Naive thymus-derived CD4-positive, alpha-beta T cell (primary cell): ENCODE measurements around the gene MRM3. TPM values are rescaled to one million over a fixed set of nuclear protein-coding genes. Genes with fewer than 3 reads are reported as not detected.
"Not testable (repeated sequence)": the region's sequence is repeated elsewhere in the genome, so short reads cannot be mapped to it uniquely, and the experiment has no call there.

Experiments used
- ATAC-seq: fragments of 150-1000 bp; cut with Tn5 transposase; 2 replicates; pipeline ENCODE4 v1.10.0; 2021; ENCODE audit warnings: mild to moderate bottlenecking, moderate library complexity
- CTCF ChIA-PET: fragments of 350-600 bp; sonication (Branson Sonifier 250); formaldehyde crosslinking; loops from one replicate; lab custom pipeline; 2021; ENCODE audit warnings: antibody characterized with exemption; lab: Charles Lee
- POLR2A ChIA-PET: fragments of 350-600 bp; sonication (Branson Sonifier 250); formaldehyde crosslinking; loops from one replicate; lab custom pipeline; 2021; ENCODE audit warnings: antibody characterized with exemption, inconsistent platforms; lab: Charles Lee
- DNase-seq, 9 donors: peaks; one replicate each; pipeline versions ENCODE4 v3.0.0 to v3.0.0-alpha.2; 2020 to 2022; ENCODE audit warnings: mixed read lengths in 1 of 9
- H3K27ac ChIP-seq: one replicate; pipeline ENCODE4 v1.7.0; 2013; ENCODE audit warnings: mild to moderate bottlenecking, low read depth, low read length, moderate library complexity
- H3K27me3 ChIP-seq, 2 donors: one replicate each; pipeline ENCODE4 v1.7.0; 2013; ENCODE audit warnings: low read length in 2 of 2, mild to moderate bottlenecking in 2 of 2, moderate library complexity in 2 of 2; ENCODE audit not compliant: control insufficient read depth in 2 of 2, insufficient read depth in 2 of 2
- H3K36me3 ChIP-seq, 3 experiments: 1 replicate in 2 of 3; 2 replicates in 1 of 3; pipeline ENCODE4 v1.7.0; 2013; ENCODE audit warnings: low read length in 3 of 3, mild to moderate bottlenecking in 3 of 3, moderate library complexity in 1 of 3; ENCODE audit not compliant: insufficient read depth in 3 of 3, control insufficient read depth in 2 of 3
- H3K4me1 ChIP-seq, 2 donors: one replicate each; pipeline ENCODE4 v1.7.0; 2013; ENCODE audit warnings: low read length in 2 of 2, mild to moderate bottlenecking in 2 of 2, moderate library complexity in 1 of 2; ENCODE audit not compliant: control insufficient read depth in 2 of 2, insufficient read depth in 2 of 2
- H3K4me3 ChIP-seq: 2 replicates; pipeline ENCODE4 v1.7.0; 2013; ENCODE audit warnings: mild to moderate bottlenecking, low read length
- H3K9me3 ChIP-seq, 3 experiments: 1 replicate in 2 of 3; 2 replicates in 1 of 3; pipeline ENCODE4 v1.7.0; 2013; ENCODE audit warnings: low read length in 3 of 3; ENCODE audit not compliant: control insufficient read depth in 2 of 3
- H3K27ac Mint-ChIP-seq, 9 donors: one replicate each; pipeline ENCODE4 v1.8.0; 2020 to 2022; ENCODE audit warnings: mixed read lengths in 9 of 9, mild to moderate bottlenecking in 8 of 9, moderate library complexity in 5 of 9, inconsistent platforms in 2 of 9
- H3K27me3 Mint-ChIP-seq, 5 donors: one replicate each; pipeline ENCODE4 v1.8.0; 2021 to 2022; ENCODE audit warnings: mixed read lengths in 5 of 5, mild to moderate bottlenecking in 1 of 5
- H3K36me3 Mint-ChIP-seq, 5 donors: one replicate each; pipeline ENCODE4 v1.8.0; 2020 to 2022; ENCODE audit warnings: mixed read lengths in 5 of 5, mild to moderate bottlenecking in 3 of 5, inconsistent platforms in 1 of 5
- H3K4me1 Mint-ChIP-seq, 7 donors: one replicate each; pipeline ENCODE4 v1.8.0; 2020 to 2022; ENCODE audit warnings: mixed read lengths in 7 of 7, mild to moderate bottlenecking in 3 of 7, inconsistent platforms in 1 of 7
- H3K4me3 Mint-ChIP-seq, 10 donors: one replicate each; pipeline ENCODE4 v1.8.0; 2020 to 2022; ENCODE audit warnings: mild to moderate bottlenecking in 10 of 10, mixed read lengths in 10 of 10, moderate library complexity in 6 of 10, inconsistent platforms in 2 of 10
- H3K9me3 Mint-ChIP-seq, 11 donors: one replicate each; pipeline ENCODE4 v1.8.0; 2020 to 2022; ENCODE audit warnings: mixed read lengths in 11 of 11, mild to moderate bottlenecking in 4 of 11, inconsistent platforms in 1 of 11, moderate library complexity in 1 of 11
- intact Hi-C, 2 donors: fragments of 100-400 bp; cut with micrococcal nuclease; formaldehyde crosslinking; loops; one replicate each; pipeline ENCODE4 v1.15.1; 2023
- polyA plus RNA-seq, 2 donors: library from polyadenylated mRNA; unstranded; fragments of 300-500 nt; fragmentation: Illumina TruSeq; gene quantifications; one replicate each; pipeline ENCODE4 v1.2.3, GENCODE V29; 2021
- total RNA-seq, 6 experiments: library from RNA in 5 of 6; stranded (reverse) in 5 of 6; gene quantifications; 1 replicate in 5 of 6; 2 replicates in 1 of 6; pipeline ENCODE4 v1.2.3 and lab custom pipeline; 2021 to 2026

The MRM3 gene
- total and polyA plus RNA-seq, 7 experiments from 2014 or later, result 19.3 to 47.1 (median 25.9) TPM

GRCh38 chr17:824378-824777 is 42.2 kb downstream of the MRM3 start:
- H3K4me3 ChIP-seq, result no peak overlapping the region
- H3K36me3 ChIP-seq, result no peaks in the 10 kb centered on the region
- ATAC-seq (no peak), DNase-seq (no peak)
- ChIA-PET CTCF (no interaction called here), POLR2A (no interaction called here)
- Mint-ChIP-seq H3K4me1 (no peaks in the 10 kb centered on the region), H3K27ac (no peak overlapping the region), H3K4me3 (no peak overlapping the region), H3K27me3 (peaks cover 0 to 2% (median 0%) of the 10 kb centered on the region in 5 donors), H3K36me3 (no peaks in the 10 kb centered on the region), H3K9me3 (no peaks in the 10 kb centered on the region)
- H3K27ac ChIP-seq, result no peak overlapping the region
- intact Hi-C loops, result no loop called here
- no peaks in the 10 kb centered on the region for H3K9me3 ChIP-seq
- no peaks in the 10 kb centered on the region for H3K4me1 ChIP-seq
- H3K27me3 ChIP-seq, result no peaks in the 10 kb centered on the region

- no peak overlapping the region for H3K27ac ChIP-seq
- no peak for ATAC-seq
- no peaks in the 10 kb centered on the region for H3K36me3 ChIP-seq
- peaks cover 0 to 3% (median 0%) of the 10 kb centered on the region in 11 donors for H3K9me3 Mint-ChIP-seq
- no peaks in the 10 kb centered on the region for H3K4me1 Mint-ChIP-seq
- no peaks in the 10 kb centered on the region for H3K36me3 Mint-ChIP-seq
- POLR2A ChIA-PET, result interaction anchor here (0.6 kb wide), 1 partner anchor 515 kb away, joined by 3 read pairs; no protein-coding TSS in a partner anchor
- DNase-seq, result no peak
- no peaks in the 10 kb centered on the region for H3K4me1 ChIP-seq
- no peaks in the 10 kb centered on the region for H3K9me3 ChIP-seq
- H3K4me3 ChIP-seq, result no peak overlapping the region
- peaks cover 0 to 5% (median 0%) of the 10 kb centered on the region in 5 donors for H3K27me3 Mint-ChIP-seq
- no peak overlapping the region for H3K27ac Mint-ChIP-seq
- H3K4me3 Mint-ChIP-seq, result no peak overlapping the region
- intact Hi-C loops, result no loop called here
- H3K27me3 ChIP-seq, result no peaks in the 10 kb centered on the region
- CTCF ChIA-PET, result no interaction called here
These were observed 43.1 kb downstream of the MRM3 start for GRCh38 chr17:825216-825615.

GRCh38 chr17:826778-827177 is 44.6 kb downstream of the MRM3 start:
- no peak overlapping the region for H3K27ac Mint-ChIP-seq
- no peaks in the 10 kb centered on the region for H3K9me3 ChIP-seq
- POLR2A ChIA-PET, result no interaction called here
- peaks cover 0 to 6% (median 0%) of the 10 kb centered on the region in 11 donors for H3K9me3 Mint-ChIP-seq
- H3K36me3 Mint-ChIP-seq, result no peaks in the 10 kb centered on the region
- H3K4me1 Mint-ChIP-seq, result no peaks in the 10 kb centered on the region
- H3K27me3 ChIP-seq, result no peaks in the 10 kb centered on the region
- H3K4me3 ChIP-seq, result no peak overlapping the region
- H3K36me3 ChIP-seq, result no peaks in the 10 kb centered on the region
- peaks cover 0 to 6% (median 0%) of the 10 kb centered on the region in 5 donors for H3K27me3 Mint-ChIP-seq
- CTCF ChIA-PET, result no interaction called here
- no peak overlapping the region for H3K27ac ChIP-seq
- no peaks in the 10 kb centered on the region for H3K4me1 ChIP-seq
- intact Hi-C loops, result no loop called here
- no peak for DNase-seq
- no peak overlapping the region for H3K4me3 Mint-ChIP-seq
- no peak for ATAC-seq

DNA sequence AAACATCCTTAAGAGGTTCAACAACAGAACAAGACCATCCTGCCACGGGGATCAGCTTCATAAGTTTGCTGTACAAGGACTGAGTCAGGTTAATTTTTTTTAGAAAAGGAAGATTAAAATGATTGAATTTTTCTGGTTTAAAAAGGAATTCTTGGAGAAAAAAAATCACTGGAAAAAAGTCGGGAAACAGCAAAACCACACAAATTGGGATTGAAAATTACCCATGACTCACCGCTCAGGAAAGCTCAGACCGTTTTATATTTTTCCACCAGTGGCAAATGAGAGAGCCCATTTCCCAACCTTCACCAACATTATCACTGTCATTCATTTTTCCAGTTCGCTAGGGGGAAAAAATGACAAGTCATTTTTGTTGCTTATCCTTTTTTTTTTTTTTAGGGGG is 46.6 kb downstream of the MRM3 start:
- DNase-seq, result no peak
- H3K4me3 Mint-ChIP-seq, result no peak overlapping the region
- H3K9me3 Mint-ChIP-seq, result peaks cover 0 to 7% (median 0%) of the 10 kb centered on the region in 11 donors
- H3K27ac Mint-ChIP-seq, result no peak overlapping the region
- H3K36me3 Mint-ChIP-seq, result no peaks in the 10 kb centered on the region
- H3K36me3 ChIP-seq, result no peaks in the 10 kb centered on the region
- no peaks in the 10 kb centered on the region for H3K27me3 ChIP-seq
- H3K4me1 ChIP-seq, result no peaks in the 10 kb centered on the region
- H3K9me3 ChIP-seq, result no peaks in the 10 kb centered on the region
- peaks cover 0 to 6% (median 0%) of the 10 kb centered on the region in 5 donors for H3K27me3 Mint-ChIP-seq
- H3K4me3 ChIP-seq, result no peak overlapping the region
- ChIA-PET POLR2A (no interaction called here), CTCF (no interaction called here)
- H3K4me1 Mint-ChIP-seq, result no peaks in the 10 kb centered on the region
- intact Hi-C loops, result no loop called here
- no peak overlapping the region for H3K27ac ChIP-seq
- ATAC-seq, result no peak

GRCh38 chr17:829614-830013 is 47.5 kb downstream of the MRM3 start:
- H3K27me3 Mint-ChIP-seq, ATAC-seq, H3K27ac Mint-ChIP-seq, H3K36me3 ChIP-seq, H3K27ac ChIP-seq, H3K9me3 ChIP-seq, POLR2A ChIA-PET, H3K4me1 Mint-ChIP-seq, intact Hi-C loops, H3K27me3 ChIP-seq, H3K36me3 Mint-ChIP-seq, CTCF ChIA-PET, H3K4me3 Mint-ChIP-seq, DNase-seq, H3K4me3 ChIP-seq, H3K4me1 ChIP-seq, H3K9me3 Mint-ChIP-seq: not testable (repeated sequence)

GRCh38 chr17:830381-830780 is 48.2 kb downstream of the MRM3 start:
- no peak for ATAC-seq
- no peak overlapping the region for H3K27ac Mint-ChIP-seq
- H3K27me3 Mint-ChIP-seq, result peaks cover 0 to 6% (median 0%) of the 10 kb centered on the region in 5 donors
- Histone ChIP-seq H3K36me3 (no peaks in the 10 kb centered on the region), H3K4me1 (no peaks in the 10 kb centered on the region), H3K27me3 (no peaks in the 10 kb centered on the region), H3K4me3 (no peak overlapping the region), H3K27ac (no peak overlapping the region), H3K9me3 (no peaks in the 10 kb centered on the region)
- no peaks in the 10 kb centered on the region for H3K36me3 Mint-ChIP-seq
- H3K4me1 Mint-ChIP-seq, result no peaks in the 10 kb centered on the region
- intact Hi-C loops, result no loop called here
- POLR2A ChIA-PET, result no interaction called here
- CTCF ChIA-PET, result no interaction called here
- no peak for DNase-seq
- H3K4me3 Mint-ChIP-seq, result no peak overlapping the region
- peaks cover 0 to 7% (median 0%) of the 10 kb centered on the region in 11 donors for H3K9me3 Mint-ChIP-seq

GRCh38 chr17:830950-831349 is 48.8 kb downstream of the MRM3 start:
- H3K27ac Mint-ChIP-seq, result no peak overlapping the region
- POLR2A ChIA-PET, result no interaction called here
- Histone ChIP-seq H3K9me3 (no peaks in the 10 kb centered on the region), H3K27me3 (no peaks in the 10 kb centered on the region), H3K36me3 (no peaks in the 10 kb centered on the region), H3K27ac (no peak overlapping the region), H3K4me3 (no peak overlapping the region), H3K4me1 (no peaks in the 10 kb centered on the region)
- no peaks in the 10 kb centered on the region for H3K4me1 Mint-ChIP-seq
- DNase-seq (no peak), ATAC-seq (no peak)
- intact Hi-C loops, result no loop called here
- H3K36me3 Mint-ChIP-seq, result no peaks in the 10 kb centered on the region
- H3K27me3 Mint-ChIP-seq, result peaks cover 0 to 6% (median 0%) of the 10 kb centered on the region in 5 donors
- no peak overlapping the region for H3K4me3 Mint-ChIP-seq
- CTCF ChIA-PET, result no interaction called here
- peaks cover 0 to 7% (median 0%) of the 10 kb centered on the region in 11 donors for H3K9me3 Mint-ChIP-seq
